SK-N-SH treated with all-trans-retinoic acid at 6 μM for 48 hours (cell line): Measurements from ENCODE around the gene TTC3.
A peak's percentile ranks its signal among the peaks of the same experiment; 100 is the strongest.

Experiments used
- ATAC-seq: fragments of 200-7000 bp; cut with Tn5 transposase; 3 replicates; pipeline ENCODE4 v1.9.1; 2020; ENCODE audit warnings: mild to moderate bottlenecking, moderate library complexity
- ARNTL ChIP-seq: fragments of 450-650 bp; formaldehyde crosslinking; IDR thresholded peaks from 2 replicates; pipeline ENCODE4 v1.5.0; 2020; ENCODE audit warnings: low read depth, mild to moderate bottlenecking, moderate library complexity, borderline replicate concordance
- BACH2 ChIP-seq: fragments of 250-450 bp; sonication (Bioruptor Pico); IDR thresholded peaks from 2 replicates; pipeline ENCODE4 v1.9.0; 2021; ENCODE audit warnings: mild to moderate bottlenecking, borderline replicate concordance
- CREB5 ChIP-seq: fragments of 250-450 bp; sonication (Bioruptor Pico); IDR thresholded peaks from 2 replicates; pipeline ENCODE4 v1.5.1; 2020; ENCODE audit warnings: low read depth, mild to moderate bottlenecking, moderate library complexity
- CSDC2 ChIP-seq: fragments of 250-450 bp; sonication (Bioruptor Pico); IDR thresholded peaks from 2 replicates; pipeline ENCODE4 v1.5.0; 2020; ENCODE audit warnings: mild to moderate bottlenecking, moderate library complexity
- CSRNP3 ChIP-seq: fragments of 250-450 bp; sonication (Bioruptor Pico); IDR thresholded peaks from 2 replicates; pipeline ENCODE4 v1.5.1; 2021; ENCODE audit warnings: mild to moderate bottlenecking, moderate library complexity
- ESRRG ChIP-seq: fragments of 250-450 bp; sonication (Bioruptor Pico); IDR thresholded peaks from 2 replicates; pipeline ENCODE4 v1.6.1; 2021; ENCODE audit warnings: mild to moderate bottlenecking
- ISL1 ChIP-seq: fragments of 250-450 bp; sonication (Bioruptor Pico); IDR thresholded peaks from 2 replicates; pipeline ENCODE4 v2.1.2; 2022; ENCODE audit warnings: mild to moderate bottlenecking, moderate library complexity
- OSR1 ChIP-seq: fragments of 250-450 bp; sonication (Bioruptor Pico); IDR thresholded peaks from 2 replicates; pipeline ENCODE4 v1.8.0; 2022; ENCODE audit warnings: moderate library complexity, mild to moderate bottlenecking, inconsistent platforms
- PPARA ChIP-seq: fragments of 250-450 bp; sonication (Bioruptor Pico); IDR thresholded peaks from 2 replicates; pipeline ENCODE4 v1.5.0; 2020; ENCODE audit warnings: mild to moderate bottlenecking, borderline replicate concordance
- RARB ChIP-seq: fragments of 250-450 bp; sonication (Bioruptor Pico); IDR thresholded peaks from 2 replicates; pipeline ENCODE4 v1.8.0; 2021; ENCODE audit warnings: mild to moderate bottlenecking, moderate library complexity
- SNAI2 ChIP-seq: fragments of 250-450 bp; sonication (Bioruptor Pico); IDR thresholded peaks from 2 replicates; pipeline ENCODE4 v1.5.0; 2020; ENCODE audit warnings: mild to moderate bottlenecking, moderate library complexity
- TCF4 ChIP-seq: fragments of 250-450 bp; sonication (Bioruptor Pico); IDR thresholded peaks from 2 replicates; pipeline ENCODE4 v1.8.0; 2021; ENCODE audit warnings: mild to moderate bottlenecking, moderate library complexity, borderline replicate concordance
- TOX ChIP-seq: fragments of 250-450 bp; sonication (Bioruptor Pico); IDR thresholded peaks from 2 replicates; pipeline ENCODE4 v1.8.0; 2021; ENCODE audit warnings: mild to moderate bottlenecking, moderate library complexity, borderline replicate concordance
- ZC3H10 ChIP-seq: fragments of 250-450 bp; sonication (Bioruptor Pico); IDR thresholded peaks from 2 replicates; pipeline ENCODE4 v1.5.1; 2021; ENCODE audit warnings: mild to moderate bottlenecking, moderate library complexity
- ZFP3 ChIP-seq: fragments of 250-450 bp; sonication (Bioruptor Pico); IDR thresholded peaks from 2 replicates; pipeline ENCODE4 v1.5.0; 2020; ENCODE audit warnings: mild to moderate bottlenecking, moderate library complexity
- ZFP30 ChIP-seq: fragments of 450-650 bp; formaldehyde crosslinking; IDR thresholded peaks from 2 replicates; pipeline ENCODE4 v1.5.0; 2022; ENCODE audit warnings: mild to moderate bottlenecking, moderate library complexity
- ZNF565 ChIP-seq: fragments of 450-650 bp; formaldehyde crosslinking; conservative IDR thresholded peaks from 2 replicates; pipeline ENCODE4 v1.5.0; 2020; ENCODE audit warnings: low read depth, mild to moderate bottlenecking, moderate library complexity
- ZNF70 ChIP-seq: fragments of 450-650 bp; formaldehyde crosslinking; IDR thresholded peaks from 2 replicates; pipeline ENCODE4 v1.5.0; 2020; ENCODE audit warnings: mild to moderate bottlenecking, moderate library complexity
- ZNF8 ChIP-seq: fragments of 450-650 bp; formaldehyde crosslinking; IDR thresholded peaks from 2 replicates; pipeline ENCODE4 v1.5.0; 2020; ENCODE audit warnings: mild to moderate bottlenecking, moderate library complexity
- TF ChIP-seq, protein P1 (sequence below): fragments of 250-450 bp; sonication (Bioruptor Pico); IDR thresholded peaks from 2 replicates; pipeline ENCODE4 v1.8.0; 2021; ENCODE audit warnings: low read depth, mild to moderate bottlenecking, moderate library complexity, borderline replicate concordance
- TF ChIP-seq, protein P2 (sequence below): fragments of 250-450 bp; sonication (Bioruptor Pico); IDR thresholded peaks from 2 replicates; pipeline ENCODE4 v1.5.0; 2020; ENCODE audit warnings: mild to moderate bottlenecking, moderate library complexity

The TTC3 gene

GRCh38 chr21:37082856-37083528 lies 9.9 kb downstream of the TTC3 start:
- TF ChIP-seq TOX: no peak
- TF ChIP-seq, all 23 proteins: peak for 0
- ATAC-seq: no peak

DNA sequence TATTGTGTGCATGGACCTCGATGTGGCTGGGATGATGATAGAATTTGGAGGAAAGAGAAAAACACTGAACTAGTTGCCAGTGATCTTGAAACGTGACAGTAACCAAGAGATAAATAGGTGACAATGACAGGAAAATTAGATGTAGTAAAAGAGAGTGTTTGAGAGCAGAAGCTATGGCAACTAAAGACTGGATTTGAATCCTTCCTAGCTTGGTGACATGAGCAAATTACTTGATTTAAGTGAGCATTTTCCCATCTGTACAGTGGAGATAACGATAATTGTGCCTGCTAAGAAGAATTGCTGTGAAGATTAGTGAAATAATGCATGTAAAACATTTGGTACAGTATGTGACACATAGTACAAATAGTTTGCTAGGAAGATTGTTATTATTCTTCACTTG lies 12.7 kb downstream of the TTC3 start:
- TF ChIP-seq SNAI2: no peak
- TF ChIP-seq ZNF565: no peak
- no peak for TF ChIP-seq ZNF70 (CRISPR knock-in tag)
- TF ChIP-seq ZC3H10: no peak
- TF ChIP-seq ESRRG (CRISPR knock-in tag): no peak
- ATAC-seq: no peak

DNA sequence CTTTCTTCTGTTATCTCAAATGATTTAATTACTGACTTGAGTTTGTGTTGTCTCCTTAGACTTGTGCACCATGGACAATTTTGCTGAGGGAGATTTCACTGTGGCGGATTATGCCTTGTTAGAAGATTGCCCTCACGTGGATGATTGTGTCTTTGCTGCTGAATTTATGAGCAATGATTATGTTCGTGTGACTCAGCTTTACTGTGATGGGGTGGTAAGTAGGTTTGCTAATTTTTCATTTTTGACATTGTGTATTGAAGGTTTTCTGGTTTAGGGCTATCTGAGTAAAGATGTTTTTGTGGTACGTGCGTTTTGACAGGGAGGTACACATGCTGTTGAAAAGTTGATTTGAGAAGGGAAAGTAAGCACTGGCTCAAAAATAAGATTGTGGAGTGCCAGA lies 14.1 kb downstream of the TTC3 start:
- TF ChIP-seq, protein P1, sequence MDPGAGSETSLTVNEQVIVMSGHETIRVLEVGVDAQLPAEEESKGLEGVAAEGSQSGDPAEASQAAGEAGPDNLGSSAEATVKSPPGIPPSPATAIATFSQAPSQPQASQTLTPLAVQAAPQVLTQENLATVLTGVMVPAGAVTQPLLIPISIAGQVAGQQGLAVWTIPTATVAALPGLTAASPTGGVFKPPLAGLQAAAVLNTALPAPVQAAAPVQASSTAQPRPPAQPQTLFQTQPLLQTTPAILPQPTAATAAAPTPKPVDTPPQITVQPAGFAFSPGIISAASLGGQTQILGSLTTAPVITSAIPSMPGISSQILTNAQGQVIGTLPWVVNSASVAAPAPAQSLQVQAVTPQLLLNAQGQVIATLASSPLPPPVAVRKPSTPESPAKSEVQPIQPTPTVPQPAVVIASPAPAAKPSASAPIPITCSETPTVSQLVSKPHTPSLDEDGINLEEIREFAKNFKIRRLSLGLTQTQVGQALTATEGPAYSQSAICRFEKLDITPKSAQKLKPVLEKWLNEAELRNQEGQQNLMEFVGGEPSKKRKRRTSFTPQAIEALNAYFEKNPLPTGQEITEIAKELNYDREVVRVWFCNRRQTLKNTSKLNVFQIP (CRISPR knock-in tag): no peak
- TF ChIP-seq RARB (CRISPR knock-in tag) (no peak), ZFP30 (no peak), ZNF8 (no peak), BACH2 (no peak), ARNTL (no peak), ISL1 (CRISPR knock-in tag) (no peak)
- TF ChIP-seq, all 23 proteins: peak for 0
- ATAC-seq: peak; percentile 76

GRCh38 chr21:37088186-37088735 lies 15.2 kb downstream of the TTC3 start:
- no peak for ATAC-seq

GRCh38 chr21:37093977-37094376 lies 20.9 kb downstream of the TTC3 start:
- no peak for TF ChIP-seq ZNF565
- TF ChIP-seq ZFP30: no peak
- no peak for TF ChIP-seq RARB (CRISPR knock-in tag)
- TF ChIP-seq SNAI2: no peak
- TF ChIP-seq, protein P2, sequence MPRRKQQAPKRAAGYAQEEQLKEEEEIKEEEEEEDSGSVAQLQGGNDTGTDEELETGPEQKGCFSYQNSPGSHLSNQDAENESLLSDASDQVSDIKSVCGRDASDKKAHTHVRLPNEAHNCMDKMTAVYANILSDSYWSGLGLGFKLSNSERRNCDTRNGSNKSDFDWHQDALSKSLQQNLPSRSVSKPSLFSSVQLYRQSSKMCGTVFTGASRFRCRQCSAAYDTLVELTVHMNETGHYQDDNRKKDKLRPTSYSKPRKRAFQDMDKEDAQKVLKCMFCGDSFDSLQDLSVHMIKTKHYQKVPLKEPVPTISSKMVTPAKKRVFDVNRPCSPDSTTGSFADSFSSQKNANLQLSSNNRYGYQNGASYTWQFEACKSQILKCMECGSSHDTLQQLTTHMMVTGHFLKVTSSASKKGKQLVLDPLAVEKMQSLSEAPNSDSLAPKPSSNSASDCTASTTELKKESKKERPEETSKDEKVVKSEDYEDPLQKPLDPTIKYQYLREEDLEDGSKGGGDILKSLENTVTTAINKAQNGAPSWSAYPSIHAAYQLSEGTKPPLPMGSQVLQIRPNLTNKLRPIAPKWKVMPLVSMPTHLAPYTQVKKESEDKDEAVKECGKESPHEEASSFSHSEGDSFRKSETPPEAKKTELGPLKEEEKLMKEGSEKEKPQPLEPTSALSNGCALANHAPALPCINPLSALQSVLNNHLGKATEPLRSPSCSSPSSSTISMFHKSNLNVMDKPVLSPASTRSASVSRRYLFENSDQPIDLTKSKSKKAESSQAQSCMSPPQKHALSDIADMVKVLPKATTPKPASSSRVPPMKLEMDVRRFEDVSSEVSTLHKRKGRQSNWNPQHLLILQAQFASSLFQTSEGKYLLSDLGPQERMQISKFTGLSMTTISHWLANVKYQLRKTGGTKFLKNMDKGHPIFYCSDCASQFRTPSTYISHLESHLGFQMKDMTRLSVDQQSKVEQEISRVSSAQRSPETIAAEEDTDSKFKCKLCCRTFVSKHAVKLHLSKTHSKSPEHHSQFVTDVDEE (CRISPR knock-in tag): no peak
- no peak for TF ChIP-seq ARNTL
- no peak for TF ChIP-seq CREB5
- no peak for TF ChIP-seq CSDC2
- no peak for TF ChIP-seq CSRNP3
- TF ChIP-seq BACH2: no peak
- no peak for TF ChIP-seq TOX
- TF ChIP-seq ZNF70 (CRISPR knock-in tag): no peak
- no peak for TF ChIP-seq ESRRG (CRISPR knock-in tag)
- TF ChIP-seq ZFP3 (CRISPR knock-in tag): no peak
- no peak for TF ChIP-seq ISL1 (CRISPR knock-in tag)
- no peak for TF ChIP-seq OSR1 (CRISPR knock-in tag)
- no peak for TF ChIP-seq PPARA (CRISPR knock-in tag)
- no peak for TF ChIP-seq TCF4 (CRISPR knock-in tag)
- ATAC-seq: no peak

More at GRCh38 chr21:37088186-37088735, 15.2 kb downstream of the TTC3 start:
- no peak for TF ChIP-seq TOX
- TF ChIP-seq ARNTL: no peak
- TF ChIP-seq ISL1 (CRISPR knock-in tag): no peak
- TF ChIP-seq ZC3H10: no peak
- no peak for TF ChIP-seq ZFP30
